ENCODE data around the gene MLYCD.

Gene MLYCD

GRCh38 chr16:83953796-83954576 lies 55.1 kb downstream of the MLYCD start:
- no peak for TF ChIP-seq Cebpa-rat (IDR thresholded peaks at IDR 0.05)
- H3K9me3 ChIP-seq, result no peaks in the 10 kb centered on the region
- peak overlapping the region; percentile 42 for H3K4me2 ChIP-seq
- H4K20me1 ChIP-seq, result no peaks in the 10 kb centered on the region
- no peaks in the 10 kb centered on the region for H3K36me3 ChIP-seq
- H3K4me1 ChIP-seq, result peaks cover 13% of the 10 kb centered on the region
- peaks cover 37% of the 10 kb centered on the region for H3K27me3 ChIP-seq
- H3K27ac ChIP-seq, result no peak overlapping the region
- H3K4me3 ChIP-seq, result no peak overlapping the region
- no peak overlapping the region for H3K9ac ChIP-seq

- Histone ChIP-seq H3K9ac (no peak overlapping the region), H3K4me2 (no peak overlapping the region), H3K36me3 (no peaks in the 10 kb centered on the region), H3K27me3 (peaks cover 37% of the 10 kb centered on the region), H4K20me1 (no peaks in the 10 kb centered on the region), H3K4me1 (peaks cover 13% of the 10 kb centered on the region), H3K9me3 (no peaks in the 10 kb centered on the region), H3K4me3 (no peak overlapping the region), H3K27ac (no peak overlapping the region)
- TF ChIP-seq Cebpa-rat (IDR thresholded peaks at IDR 0.05), result no peak
Measured at GRCh38 chr16:83954577-83955016, 55.7 kb downstream of the MLYCD start.

- Histone ChIP-seq H3K9me3 (no peaks in the 10 kb centered on the region), H3K27me3 (peaks cover 37% of the 10 kb centered on the region), H3K4me1 (peaks cover 13% of the 10 kb centered on the region), H3K27ac (no peak overlapping the region), H3K4me2 (no peak overlapping the region), H4K20me1 (no peaks in the 10 kb centered on the region), H3K4me3 (no peak overlapping the region), H3K36me3 (no peaks in the 10 kb centered on the region), H3K9ac (no peak overlapping the region)
- no peak for TF ChIP-seq Cebpa-rat (IDR thresholded peaks at IDR 0.05)
Measured at GRCh38 chr16:83955218-83956130, 56.6 kb downstream of the MLYCD start.

- Histone ChIP-seq H3K36me3 (no peaks in the 10 kb centered on the region), H3K27ac (no peak overlapping the region), H3K27me3 (peaks cover 37% of the 10 kb centered on the region), H3K4me2 (no peak overlapping the region), H3K4me3 (no peak overlapping the region), H3K9me3 (no peaks in the 10 kb centered on the region), H4K20me1 (no peaks in the 10 kb centered on the region), H3K4me1 (peaks cover 13% of the 10 kb centered on the region), H3K9ac (no peak overlapping the region)
- TF ChIP-seq Cebpa-rat (IDR thresholded peaks at IDR 0.05), result no peak
Measured at GRCh38 chr16:83956336-83957289, 57.7 kb downstream of the MLYCD start.

GRCh38 chr16:83957296-83957855 lies 58.5 kb downstream of the MLYCD start:
- Histone ChIP-seq H3K9ac (no peak overlapping the region), H3K27me3 (peaks cover 35% of the 10 kb centered on the region), H3K4me2 (no peak overlapping the region), H4K20me1 (no peaks in the 10 kb centered on the region), H3K4me1 (peaks cover 13% of the 10 kb centered on the region), H3K9me3 (no peaks in the 10 kb centered on the region), H3K36me3 (no peaks in the 10 kb centered on the region), H3K4me3 (no peak overlapping the region), H3K27ac (no peak overlapping the region)
- no peak for TF ChIP-seq Cebpa-rat (IDR thresholded peaks at IDR 0.05)

- Histone ChIP-seq H3K9me3 (no peaks in the 10 kb centered on the region), H3K27me3 (peaks cover 26% of the 10 kb centered on the region), H3K9ac (no peak overlapping the region), H3K4me1 (peaks cover 5% of the 10 kb centered on the region), H4K20me1 (no peaks in the 10 kb centered on the region), H3K4me2 (no peak overlapping the region), H3K4me3 (no peak overlapping the region), H3K36me3 (no peaks in the 10 kb centered on the region), H3K27ac (no peak overlapping the region)
- TF ChIP-seq Cebpa-rat (IDR thresholded peaks at IDR 0.05), result no peak
Measured at GRCh38 chr16:83958137-83958845, 59.4 kb downstream of the MLYCD start.

- no peak overlapping the region for H3K4me3 ChIP-seq
- no peaks in the 10 kb centered on the region for H4K20me1 ChIP-seq
- H3K27ac ChIP-seq, result no peak overlapping the region
- no peak overlapping the region for H3K9ac ChIP-seq
- H3K9me3 ChIP-seq, result no peaks in the 10 kb centered on the region
- H3K27me3 ChIP-seq, result peaks cover 18% of the 10 kb centered on the region
- H3K36me3 ChIP-seq, result no peaks in the 10 kb centered on the region
- TF ChIP-seq Cebpa-rat (IDR thresholded peaks at IDR 0.05), result no peak
- no peak overlapping the region for H3K4me2 ChIP-seq
- no peaks in the 10 kb centered on the region for H3K4me1 ChIP-seq
Measured at GRCh38 chr16:83958846-83959565, 60.1 kb downstream of the MLYCD start.

All from BLaER1 (cell line).